ENCODE measurements around the gene SPHK1.

DNA sequence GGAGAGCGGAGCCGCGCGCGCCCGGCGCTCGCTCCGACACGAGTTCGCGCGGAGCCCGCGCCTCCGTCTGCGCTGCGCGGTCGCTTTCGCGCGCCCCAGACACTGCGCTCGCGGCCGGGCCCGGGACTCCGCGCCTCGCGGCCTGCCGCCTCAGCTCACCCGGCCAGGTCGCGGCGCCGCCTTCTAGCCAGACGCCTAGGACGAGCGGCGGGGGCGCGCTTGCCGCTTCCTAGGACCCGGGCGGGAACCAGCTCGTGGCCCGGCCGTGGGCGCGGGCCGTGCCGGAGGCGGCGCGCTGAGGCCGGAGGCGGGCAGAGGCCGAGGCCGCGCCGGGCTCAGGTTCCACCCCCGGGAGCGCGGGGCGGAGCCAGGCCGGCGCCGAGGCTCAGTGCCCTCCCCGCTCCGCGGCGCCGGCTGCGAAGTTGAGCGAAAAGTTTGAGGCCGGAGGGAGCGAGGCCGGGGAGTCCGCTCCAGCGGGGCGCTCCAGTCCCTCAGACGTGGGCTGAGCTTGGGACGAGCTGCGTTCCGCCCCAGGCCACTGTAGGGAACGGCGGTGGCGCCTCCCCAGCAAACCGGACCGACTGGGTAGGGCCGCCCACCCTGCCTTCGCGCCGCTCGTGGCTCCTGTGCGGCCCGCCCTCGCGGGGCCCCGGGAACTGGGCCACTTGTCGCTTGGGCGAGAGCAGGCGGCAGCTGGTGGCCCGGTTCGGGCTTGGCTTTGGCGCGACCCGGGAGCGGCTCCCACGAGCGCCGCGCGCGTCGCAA is at the start of gene SPHK1:
- TF ChIP-seq, protein P1, sequence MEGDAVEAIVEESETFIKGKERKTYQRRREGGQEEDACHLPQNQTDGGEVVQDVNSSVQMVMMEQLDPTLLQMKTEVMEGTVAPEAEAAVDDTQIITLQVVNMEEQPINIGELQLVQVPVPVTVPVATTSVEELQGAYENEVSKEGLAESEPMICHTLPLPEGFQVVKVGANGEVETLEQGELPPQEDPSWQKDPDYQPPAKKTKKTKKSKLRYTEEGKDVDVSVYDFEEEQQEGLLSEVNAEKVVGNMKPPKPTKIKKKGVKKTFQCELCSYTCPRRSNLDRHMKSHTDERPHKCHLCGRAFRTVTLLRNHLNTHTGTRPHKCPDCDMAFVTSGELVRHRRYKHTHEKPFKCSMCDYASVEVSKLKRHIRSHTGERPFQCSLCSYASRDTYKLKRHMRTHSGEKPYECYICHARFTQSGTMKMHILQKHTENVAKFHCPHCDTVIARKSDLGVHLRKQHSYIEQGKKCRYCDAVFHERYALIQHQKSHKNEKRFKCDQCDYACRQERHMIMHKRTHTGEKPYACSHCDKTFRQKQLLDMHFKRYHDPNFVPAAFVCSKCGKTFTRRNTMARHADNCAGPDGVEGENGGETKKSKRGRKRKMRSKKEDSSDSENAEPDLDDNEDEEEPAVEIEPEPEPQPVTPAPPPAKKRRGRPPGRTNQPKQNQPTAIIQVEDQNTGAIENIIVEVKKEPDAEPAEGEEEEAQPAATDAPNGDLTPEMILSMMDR (IDR thresholded peaks at IDR 0.05): peak in 1 of 4 experiments; percentile 5
- TF ChIP-seq POLR2AphosphoS5 (IDR thresholded peaks at IDR 0.05) (peak; percentile 8 to 63 (median 28)), EP300 (IDR thresholded peaks at IDR 0.05) (no peak), POLR2A (IDR thresholded peaks at IDR 0.05) (no peak)

Measured in sigmoid colon (tissue), 4 donors.